ENCODE measurements around the gene MYO15B.

- TF ChIP-seq CTCF (conservative IDR thresholded peaks at IDR 0.05; ENCODE audit: low read depth, low read length) (no peak), EZH2phosphoT487 (IDR thresholded peaks at IDR 0.05; ENCODE audit: borderline replicate concordance, low read length) (no peak), EZH2 (IDR thresholded peaks at IDR 0.05; ENCODE audit: low read length, unreplicated experiment) (no peak)
These were observed 70.6 kb downstream of the MYO15B start for GRCh38 chr17:75658237-75658636.

Measured in PC-3 (cell line).